Panc1 (cell line): ENCODE measurements around the gene C17orf67.

Experiments
- CTCF ChIP-seq: fragments of 450-650 bp; IDR thresholded peaks from 2 replicates; pipeline ENCODE4 v1.5.1; 2017; ENCODE audit warnings: mild to moderate bottlenecking
- SIN3A ChIP-seq: IDR thresholded peaks from 2 replicates; pipeline ENCODE4 v1.6.1; 2012; ENCODE audit warnings: low read depth, mild to moderate bottlenecking, low read length, moderate library complexity, borderline replicate concordance; ENCODE audit not compliant: insufficient read depth

- TF ChIP-seq SIN3A (no peak), CTCF (no peak)
Measured at GRCh38 chr17:56804454-56804853, 29.3 kb downstream of the C17orf67 start.
